HepG2 (cell line): ENCODE data around the gene CDC42EP1. TPM values are rescaled to one million over a fixed set of nuclear protein-coding genes. Genes with fewer than 3 reads are reported as not detected.
A peak's percentile ranks its signal among the peaks of the same experiment; 100 is the strongest.

Experiments used
- CBX1 ChIP-seq: IDR thresholded peaks from one replicate; pipeline ENCODE4 v1.6.1; 2016; ENCODE audit warnings: antibody characterized with exemption, low read depth
- ETV5 ChIP-seq: IDR thresholded peaks from 2 replicates; pipeline ENCODE4 v1.6.1; 2018; ENCODE audit warnings: missing biosample characterization, missing genetic modification reagents, inconsistent platforms, borderline replicate concordance
- GZF1 ChIP-seq: sonication (generic); formaldehyde crosslinking; IDR thresholded peaks from 2 replicates; pipeline ENCODE4 v1.5.1; 2020; ENCODE audit warnings: mild to moderate bottlenecking, missing genetic modification reagents
- HOXA3 ChIP-seq: sonication (generic); formaldehyde crosslinking; IDR thresholded peaks from 2 replicates; pipeline ENCODE4 v1.5.0; 2020; ENCODE audit warnings: missing genetic modification reagents
- JUND ChIP-seq: sonication (generic); formaldehyde crosslinking; IDR thresholded peaks from 2 replicates; pipeline ENCODE4 v1.8.0; 2022; ENCODE audit warnings: mild to moderate bottlenecking, missing genetic modification reagents
- NR2F6 ChIP-seq, 2 experiments: IDR thresholded peaks; 2 replicates each; pipeline ENCODE4 v1.6.1; 2016; ENCODE audit warnings: antibody characterized with exemption in 1 of 2, mild to moderate bottlenecking in 1 of 2
- PCBP2 ChIP-seq: fragments of 200-400 bp; formaldehyde crosslinking; optimal IDR thresholded peaks from 2 replicates; pipeline ENCODE3; 2018; ENCODE audit warnings: low read length, low read depth; ENCODE audit not compliant: poor library complexity, severe bottlenecking
- RARA ChIP-seq: IDR thresholded peaks from 2 replicates; pipeline ENCODE4 v1.6.1; 2016; ENCODE audit warnings: missing genetic modification reagents, missing compliant biosample characterization
- ZNF10 ChIP-seq: sonication (generic); formaldehyde crosslinking; IDR thresholded peaks from 2 replicates; pipeline ENCODE4 v1.4.0; 2020; ENCODE audit warnings: mild to moderate bottlenecking, low read depth, missing genetic modification reagents, borderline replicate concordance
- ZNF430 ChIP-seq: sonication (generic); formaldehyde crosslinking; IDR thresholded peaks from 2 replicates; pipeline ENCODE4 v1.9.0; 2021; ENCODE audit warnings: mild to moderate bottlenecking, missing genetic modification reagents
- ZNF441 ChIP-seq: sonication (generic); formaldehyde crosslinking; IDR thresholded peaks from 2 replicates; pipeline ENCODE4 v1.7.0; 2021; ENCODE audit warnings: missing genetic modification reagents, borderline replicate concordance
- polyA plus RNA-seq, 8 experiments: library from polyadenylated mRNA; depleted of rRNA in 3 of 8; stranded (reverse) in 7 of 8; unstranded in 1 of 8; fragments of >200 nt; fragmentation: Illumina TruSeq in 4 of 8; extraction: Trizol in 4 of 8; gene quantifications; 2 replicates each; pipeline versions ENCODE4 v1.2.1 to v1.2.3, GENCODE V29; 2011 to 2016; ENCODE audit warnings: low read depth in 4 of 8, missing spikeins in 1 of 8, mixed read lengths in 1 of 8; ENCODE audit not compliant: insufficient read depth in 1 of 8
- total RNA-seq, 5 experiments: library from RNA; depleted of rRNA; stranded (reverse); fragments of >200 nt; fragmentation: Illumina TruSeq; extraction: Trizol; gene quantifications; 2 replicates each; pipeline ENCODE4 v1.2.3, GENCODE V29; 2016; ENCODE audit warnings: low read depth in 1 of 5
- TF ChIP-seq, protein P1 (sequence below): sonication (generic); formaldehyde crosslinking; IDR thresholded peaks from 2 replicates; pipeline ENCODE4 v1.5.0; 2020; ENCODE audit warnings: missing genetic modification reagents
- TF ChIP-seq, protein P2 (sequence below): IDR thresholded peaks from 2 replicates; pipeline ENCODE4 v1.6.1; 2018; ENCODE audit warnings: missing genetic modification reagents, mild to moderate bottlenecking, missing compliant biosample characterization
- TF ChIP-seq, protein P3 (sequence below): sonication (generic); formaldehyde crosslinking; IDR thresholded peaks from 2 replicates; pipeline ENCODE4 v1.4.0; 2020; ENCODE audit warnings: low read depth, missing genetic modification reagents
- TF ChIP-seq, protein P4 (sequence below), 2 experiments: sonication (generic) in 1 of 2; formaldehyde crosslinking in 1 of 2; IDR thresholded peaks; 2 replicates each; pipeline versions ENCODE4 v1.6.1 to v1.9.0; 2014 to 2022; ENCODE audit warnings: antibody characterized with exemption in 1 of 2, borderline replicate concordance in 1 of 2, inconsistent platforms in 1 of 2, low read depth in 1 of 2, missing genetic modification reagents in 1 of 2

Gene CDC42EP1
- total and polyA plus RNA-seq, 2 of the 13 experiments (the other 11 are each of a cell fraction or from before 2014, with no cell fraction given): 17.1 to 29.5 TPM

DNA sequence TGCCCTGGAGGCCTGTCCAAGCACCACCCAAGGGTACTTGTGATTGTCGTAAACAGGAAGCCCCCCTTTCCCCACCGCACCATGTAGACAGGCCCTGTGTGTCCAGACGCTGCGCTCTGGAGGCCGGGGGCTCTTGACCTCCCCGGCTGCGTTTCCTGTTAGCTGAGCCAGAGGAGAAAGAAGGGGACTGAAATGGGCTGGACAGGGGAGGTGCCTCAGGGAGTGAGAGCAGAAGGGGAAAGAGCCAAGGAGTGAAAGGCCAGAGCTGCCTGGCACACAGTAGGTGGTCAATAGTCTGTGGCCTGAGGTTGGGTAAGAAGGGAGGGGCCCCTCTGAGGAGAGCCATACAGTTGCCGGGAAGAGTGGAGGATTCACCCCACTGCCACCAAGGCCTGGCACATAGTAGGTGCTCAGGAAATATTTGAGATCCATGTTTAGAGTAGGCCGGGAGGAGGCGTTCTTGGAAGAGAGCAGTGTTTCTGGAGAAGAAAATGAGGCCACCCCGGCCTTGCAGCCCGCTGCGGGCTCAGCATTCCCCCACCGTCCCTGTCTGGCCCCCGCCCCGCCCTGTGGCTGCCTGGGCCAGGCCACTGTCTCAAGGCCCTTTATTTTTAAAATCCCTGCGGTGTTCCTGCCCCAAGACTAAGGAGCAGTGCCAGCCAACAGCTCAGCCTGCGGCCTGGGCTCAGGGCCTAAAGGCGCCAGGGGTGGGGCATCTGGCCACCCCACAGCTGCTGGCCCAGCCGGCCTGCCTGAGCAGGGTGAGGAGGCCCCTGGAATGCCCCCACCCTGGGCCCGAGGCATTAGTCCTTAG, 13.6 kb upstream of the CDC42EP1 start (continued):
- TF ChIP-seq HOXA3 (peak; percentile 14; the same call in 1 of the 2 replicates), ZNF10 (CRISPR knock-in tag) (no peak), ZNF430 (CRISPR knock-in tag) (0 out of 2 replicates have a peak, but pooled peaks have one; percentile 7), JUND (no peak), PCBP2 (no peak), ZNF441 (CRISPR knock-in tag) (0 out of 2 replicates have a peak, but pooled peaks have one; percentile 13), GZF1 (no peak), RARA (CRISPR knock-in tag) (peak; percentile 55; the same call in 1 of the 2 replicates), ETV5 (peak; percentile 61; the same call in 1 of the 2 replicates), NR2F6 (IDR thresholded peaks at IDR 0.05) (0 out of 2 replicates have a peak, but pooled peaks have one; percentile 10), NR2F6 (CRISPR knock-in tag; IDR thresholded peaks at IDR 0.05) (no peak; the same call in 1 of the 2 replicates), CBX1 (peak; percentile 38)
- TF ChIP-seq, protein P1, sequence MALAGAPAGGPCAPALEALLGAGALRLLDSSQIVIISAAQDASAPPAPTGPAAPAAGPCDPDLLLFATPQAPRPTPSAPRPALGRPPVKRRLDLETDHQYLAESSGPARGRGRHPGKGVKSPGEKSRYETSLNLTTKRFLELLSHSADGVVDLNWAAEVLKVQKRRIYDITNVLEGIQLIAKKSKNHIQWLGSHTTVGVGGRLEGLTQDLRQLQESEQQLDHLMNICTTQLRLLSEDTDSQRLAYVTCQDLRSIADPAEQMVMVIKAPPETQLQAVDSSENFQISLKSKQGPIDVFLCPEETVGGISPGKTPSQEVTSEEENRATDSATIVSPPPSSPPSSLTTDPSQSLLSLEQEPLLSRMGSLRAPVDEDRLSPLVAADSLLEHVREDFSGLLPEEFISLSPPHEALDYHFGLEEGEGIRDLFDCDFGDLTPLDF (CRISPR knock-in tag): no peak
- TF ChIP-seq, protein P2, sequence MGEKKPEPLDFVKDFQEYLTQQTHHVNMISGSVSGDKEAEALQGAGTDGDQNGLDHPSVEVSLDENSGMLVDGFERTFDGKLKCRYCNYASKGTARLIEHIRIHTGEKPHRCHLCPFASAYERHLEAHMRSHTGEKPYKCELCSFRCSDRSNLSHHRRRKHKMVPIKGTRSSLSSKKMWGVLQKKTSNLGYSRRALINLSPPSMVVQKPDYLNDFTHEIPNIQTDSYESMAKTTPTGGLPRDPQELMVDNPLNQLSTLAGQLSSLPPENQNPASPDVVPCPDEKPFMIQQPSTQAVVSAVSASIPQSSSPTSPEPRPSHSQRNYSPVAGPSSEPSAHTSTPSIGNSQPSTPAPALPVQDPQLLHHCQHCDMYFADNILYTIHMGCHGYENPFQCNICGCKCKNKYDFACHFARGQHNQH (CRISPR knock-in tag): no peak
- TF ChIP-seq, protein P3, sequence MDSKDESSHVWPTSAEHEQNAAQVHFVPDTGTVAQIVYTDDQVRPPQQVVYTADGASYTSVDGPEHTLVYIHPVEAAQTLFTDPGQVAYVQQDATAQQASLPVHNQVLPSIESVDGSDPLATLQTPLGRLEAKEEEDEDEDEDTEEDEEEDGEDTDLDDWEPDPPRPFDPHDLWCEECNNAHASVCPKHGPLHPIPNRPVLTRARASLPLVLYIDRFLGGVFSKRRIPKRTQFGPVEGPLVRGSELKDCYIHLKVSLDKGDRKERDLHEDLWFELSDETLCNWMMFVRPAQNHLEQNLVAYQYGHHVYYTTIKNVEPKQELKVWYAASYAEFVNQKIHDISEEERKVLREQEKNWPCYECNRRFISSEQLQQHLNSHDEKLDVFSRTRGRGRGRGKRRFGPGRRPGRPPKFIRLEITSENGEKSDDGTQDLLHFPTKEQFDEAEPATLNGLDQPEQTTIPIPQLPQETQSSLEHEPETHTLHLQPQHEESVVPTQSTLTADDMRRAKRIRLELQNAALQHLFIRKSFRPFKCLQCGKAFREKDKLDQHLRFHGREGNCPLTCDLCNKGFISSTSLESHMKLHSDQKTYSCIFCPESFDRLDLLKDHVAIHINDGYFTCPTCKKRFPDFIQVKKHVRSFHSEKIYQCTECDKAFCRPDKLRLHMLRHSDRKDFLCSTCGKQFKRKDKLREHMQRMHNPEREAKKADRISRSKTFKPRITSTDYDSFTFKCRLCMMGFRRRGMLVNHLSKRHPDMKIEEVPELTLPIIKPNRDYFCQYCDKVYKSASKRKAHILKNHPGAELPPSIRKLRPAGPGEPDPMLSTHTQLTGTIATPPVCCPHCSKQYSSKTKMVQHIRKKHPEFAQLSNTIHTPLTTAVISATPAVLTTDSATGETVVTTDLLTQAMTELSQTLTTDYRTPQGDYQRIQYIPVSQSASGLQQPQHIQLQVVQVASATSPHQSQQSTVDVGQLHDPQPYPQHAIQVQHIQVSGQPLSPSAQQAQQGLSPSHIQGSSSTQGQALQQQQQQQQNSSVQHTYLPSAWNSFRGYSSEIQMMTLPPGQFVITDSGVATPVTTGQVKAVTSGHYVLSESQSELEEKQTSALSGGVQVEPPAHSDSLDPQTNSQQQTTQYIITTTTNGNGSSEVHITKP (CRISPR knock-in tag): peak; percentile 86
- TF ChIP-seq, protein P4, sequence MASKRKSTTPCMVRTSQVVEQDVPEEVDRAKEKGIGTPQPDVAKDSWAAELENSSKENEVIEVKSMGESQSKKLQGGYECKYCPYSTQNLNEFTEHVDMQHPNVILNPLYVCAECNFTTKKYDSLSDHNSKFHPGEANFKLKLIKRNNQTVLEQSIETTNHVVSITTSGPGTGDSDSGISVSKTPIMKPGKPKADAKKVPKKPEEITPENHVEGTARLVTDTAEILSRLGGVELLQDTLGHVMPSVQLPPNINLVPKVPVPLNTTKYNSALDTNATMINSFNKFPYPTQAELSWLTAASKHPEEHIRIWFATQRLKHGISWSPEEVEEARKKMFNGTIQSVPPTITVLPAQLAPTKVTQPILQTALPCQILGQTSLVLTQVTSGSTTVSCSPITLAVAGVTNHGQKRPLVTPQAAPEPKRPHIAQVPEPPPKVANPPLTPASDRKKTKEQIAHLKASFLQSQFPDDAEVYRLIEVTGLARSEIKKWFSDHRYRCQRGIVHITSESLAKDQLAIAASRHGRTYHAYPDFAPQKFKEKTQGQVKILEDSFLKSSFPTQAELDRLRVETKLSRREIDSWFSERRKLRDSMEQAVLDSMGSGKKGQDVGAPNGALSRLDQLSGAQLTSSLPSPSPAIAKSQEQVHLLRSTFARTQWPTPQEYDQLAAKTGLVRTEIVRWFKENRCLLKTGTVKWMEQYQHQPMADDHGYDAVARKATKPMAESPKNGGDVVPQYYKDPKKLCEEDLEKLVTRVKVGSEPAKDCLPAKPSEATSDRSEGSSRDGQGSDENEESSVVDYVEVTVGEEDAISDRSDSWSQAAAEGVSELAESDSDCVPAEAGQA (IDR thresholded peaks at IDR 0.05; ENCODE audit: low read depth): peak; percentile 58; the same call in 1 of the 2 replicates
- TF ChIP-seq, protein P4 (CRISPR knock-in tag; IDR thresholded peaks at IDR 0.05; ENCODE audit: borderline replicate concordance): no peak
